ENCODE results near the gene SEMA6C.
A peak's percentile ranks its signal among the peaks of the same experiment; 100 is the strongest.

Gene SEMA6C

GRCh38 chr1:151159373-151159772, 12.9 kb upstream of the SEMA6C start:
- DNase-seq (ENCODE audit: low spot score), result no peak

GRCh38 chr1:151158751-151159251, 12.4 kb upstream of the SEMA6C start:
- no peak for DNase-seq (ENCODE audit: low spot score)

GRCh38 chr1:151158326-151158725, 11.9 kb upstream of the SEMA6C start:
- no peak for DNase-seq (ENCODE audit: low spot score)

- DNase-seq (ENCODE audit: low spot score), result peak; percentile 70
Measured at GRCh38 chr1:151157067-151157531, 10.7 kb upstream of the SEMA6C start.

- peak; percentile 76 for DNase-seq (ENCODE audit: low spot score)
Measured at GRCh38 chr1:151156515-151156819, 10.0 kb upstream of the SEMA6C start, which contains the start of gene TNFAIP8L2. TSS of gene TNFAIP8L2 (plus strand) at chr1:151156649. CDS start at chr1:151158698, 2,049 bp downstream.

- no peak for DNase-seq (ENCODE audit: low spot score)
Measured at GRCh38 chr1:151147665-151148064, 1.2 kb upstream of the SEMA6C start.

- DNase-seq (ENCODE audit: low spot score), result no peak
Measured at GRCh38 chr1:151147132-151147503, 687 bp upstream of the SEMA6C start.

- no peak for DNase-seq (ENCODE audit: low spot score)
Measured at GRCh38 chr1:151146072-151146411, 389 bp downstream of the SEMA6C start.

GRCh38 chr1:151145304-151146071, 943 bp downstream of the SEMA6C start:
- DNase-seq (ENCODE audit: low spot score), result no peak

- DNase-seq (ENCODE audit: low spot score), result no peak
Measured at GRCh38 chr1:151144474-151145303, 1.7 kb downstream of the SEMA6C start.

GRCh38 chr1:151143986-151144385, 2.4 kb downstream of the SEMA6C start:
- no peak for DNase-seq (ENCODE audit: low spot score)

- DNase-seq (ENCODE audit: low spot score), result no peak
Measured at GRCh38 chr1:151143057-151143435, 3.4 kb downstream of the SEMA6C start.

- DNase-seq (ENCODE audit: low spot score), result no peak
Measured at GRCh38 chr1:151142411-151143056, 3.9 kb downstream of the SEMA6C start.

GRCh38 chr1:151137789-151138188, 8.6 kb downstream of the SEMA6C start:
- DNase-seq (ENCODE audit: low spot score), result no peak

- DNase-seq (ENCODE audit: low spot score), result no peak
Measured at GRCh38 chr1:151135433-151136385, 10.7 kb downstream of the SEMA6C start.

- DNase-seq (ENCODE audit: low spot score), result no peak
Measured at GRCh38 chr1:151134991-151135390, 11.4 kb downstream of the SEMA6C start.

- DNase-seq (ENCODE audit: low spot score), result no peak
Measured at GRCh38 chr1:151134396-151134795, 12.0 kb downstream of the SEMA6C start.

- no peak for DNase-seq (ENCODE audit: low spot score)
Measured at GRCh38 chr1:151133018-151133806, 13.2 kb downstream of the SEMA6C start.

GRCh38 chr1:151132335-151133017, 14.0 kb downstream of the SEMA6C start:
- DNase-seq (ENCODE audit: low spot score), result no peak

GRCh38 chr1:151131701-151132334, 14.6 kb downstream of the SEMA6C start:
- DNase-seq (ENCODE audit: low spot score), result no peak
